ENCODE data around the gene MAP1A. TPM values are rescaled to one million over a fixed set of nuclear protein-coding genes. Genes with fewer than 3 reads are reported as not detected.
A peak's percentile ranks its signal among the peaks of the same experiment; 100 is the strongest.

The MAP1A gene
- total RNA-seq (under 1 TPM; 0.33 to 0.35 TPM), polyA plus RNA-seq (1 to 10 TPM in 1 of 2 donors, under 1 TPM in 1; 0.10 to 1.8 TPM)

- intact Hi-C loops (cut with micrococcal nuclease), result loop anchor here (10.0 kb wide), 1 partner anchor 307 kb away; the partner anchor contains the start of genes MFAP1 and WDR76
- no peak for DNase-seq
- CTCF ChIA-PET (ENCODE audit: partially characterized antibody), result no interaction called here
Observed at GRCh38 chr15:43517354-43518196, at the start of gene MAP1A. Gene MAP1A, plus strand, starts transcription at chr15:43517608. Its CDS starts 3,866 bp downstream, at chr15:43521474.

DNA sequence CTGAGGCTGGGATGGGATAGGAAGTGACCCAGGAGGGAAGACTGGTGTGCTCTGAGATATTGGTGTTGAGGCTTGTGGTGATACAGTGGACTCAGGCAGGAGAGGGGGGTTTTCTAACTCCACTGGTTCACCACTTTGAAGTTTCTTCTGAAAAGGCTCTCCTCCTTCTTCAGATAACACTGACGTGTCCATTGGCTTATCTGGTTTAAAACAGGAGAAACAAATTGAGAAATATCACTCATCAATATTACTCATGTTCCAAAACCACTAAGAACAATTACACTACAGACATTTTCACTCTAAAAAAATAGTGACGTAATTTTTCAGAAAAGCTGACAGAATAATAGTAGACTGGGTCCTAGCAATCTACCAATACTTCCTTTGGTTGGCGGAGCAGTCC is 47.5 kb upstream of the MAP1A start:
- no peaks in the 10 kb centered on the region for H3K9me3 Mint-ChIP-seq
- peak overlapping the region in 2 of 7 donors; percentile 12 to 27 for H3K27ac Mint-ChIP-seq
- ChIA-PET CTCF (ENCODE audit: partially characterized antibody) (no interaction called here), POLR2A (ENCODE audit: partially characterized antibody) (interaction anchor here (0.6 kb wide), 1 partner anchor 13 kb away, joined by 5 read pairs; no protein-coding TSS in a partner anchor)
- H3K27me3 Mint-ChIP-seq, result no peaks in the 10 kb centered on the region
- H3K4me3 ChIP-seq (ENCODE audit: low read length in 2 of 2), result no peak overlapping the region
- H3K36me3 ChIP-seq (ENCODE audit: insufficient read depth, low read length), result peaks cover 36% of the 10 kb centered on the region
- no peak overlapping the region for H3K4me3 Mint-ChIP-seq
- H3K36me3 Mint-ChIP-seq, result peaks cover 48 to 78% of the 10 kb centered on the region in 2 donors
- no peaks in the 10 kb centered on the region for H3K4me1 Mint-ChIP-seq
- intact Hi-C loops (cut with micrococcal nuclease), result no loop called here
- H3K4me1 ChIP-seq (ENCODE audit: insufficient read depth, low read length), result no peaks in the 10 kb centered on the region
- no peak overlapping the region for H3K27ac ChIP-seq (ENCODE audit: low read depth, low read length)
- no peaks in the 10 kb centered on the region for H3K9me3 ChIP-seq (ENCODE audit: control insufficient read depth in 1 of 2, low read length in 2 of 2)
- no peaks in the 10 kb centered on the region for H3K27me3 ChIP-seq (ENCODE audit: insufficient read depth, low read length)
- no peak for DNase-seq

More at GRCh38 chr15:43517354-43518196, at the start of gene MAP1A:
- Mint-ChIP-seq H3K4me3 (peak within 1 kb of the TSS in 4 of 8 donors; percentile 25 to 36 (median 31)), H3K27ac (peak within 1 kb of the TSS in 5 of 7 donors; percentile 20 to 75 (median 65)), H3K36me3 (peaks cover 0 to 11% of the 10 kb centered on the region in 2 donors), H3K27me3 (peaks cover 5 to 21% of the 10 kb centered on the region in 2 donors), H3K9me3 (no peaks in the 10 kb centered on the region), H3K4me1 (peaks cover 7 to 15% (median 13%) of the 10 kb centered on the region in 4 donors)
- no peaks in the 10 kb centered on the region for H3K9me3 ChIP-seq (ENCODE audit: control insufficient read depth in 1 of 2, low read length in 2 of 2)
- POLR2A ChIA-PET (ENCODE audit: partially characterized antibody), result no interaction called here
- H3K36me3 ChIP-seq (ENCODE audit: insufficient read depth, low read length), result no peaks in the 10 kb centered on the region
- H3K4me1 ChIP-seq (ENCODE audit: insufficient read depth, low read length), result peaks cover 13% of the 10 kb centered on the region
- no peak within 1 kb of the TSS for H3K4me3 ChIP-seq (ENCODE audit: low read length in 2 of 2)
- no peak within 1 kb of the TSS for H3K27ac ChIP-seq (ENCODE audit: low read depth, low read length)
- peaks cover 8% of the 10 kb centered on the region for H3K27me3 ChIP-seq (ENCODE audit: insufficient read depth, low read length)

DNA sequence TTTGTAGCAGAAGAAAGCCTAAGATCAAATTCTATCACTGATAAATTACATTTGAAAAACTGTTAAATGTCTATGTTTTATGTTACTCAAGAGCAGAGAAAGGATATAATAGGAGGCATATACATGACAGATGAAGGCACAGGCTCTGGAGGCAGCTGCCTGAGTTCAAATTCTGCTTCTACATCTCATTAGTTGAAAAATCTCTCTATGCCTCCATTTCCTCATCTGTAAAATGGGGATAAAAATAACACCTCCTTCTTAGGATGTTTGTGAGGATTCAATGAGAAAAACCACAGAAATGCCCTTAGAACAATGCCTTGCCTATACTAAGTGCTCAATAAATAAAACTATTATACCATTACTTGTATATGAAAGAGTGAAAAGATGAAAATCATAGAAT is 45.4 kb upstream of the MAP1A start:
- no peaks in the 10 kb centered on the region for H3K9me3 ChIP-seq (ENCODE audit: control insufficient read depth in 1 of 2, low read length in 2 of 2)
- no peaks in the 10 kb centered on the region for H3K27me3 ChIP-seq (ENCODE audit: insufficient read depth, low read length)
- no peaks in the 10 kb centered on the region for H3K4me1 ChIP-seq (ENCODE audit: insufficient read depth, low read length)
- intact Hi-C loops (cut with micrococcal nuclease), result no loop called here
- H3K27ac ChIP-seq (ENCODE audit: low read depth, low read length), result no peak overlapping the region
- Mint-ChIP-seq H3K4me1 (no peaks in the 10 kb centered on the region), H3K27ac (peak overlapping the region in 1 of 7 donors; percentile 5), H3K4me3 (no peak overlapping the region), H3K27me3 (no peaks in the 10 kb centered on the region), H3K36me3 (peaks cover 52 to 78% of the 10 kb centered on the region in 2 donors), H3K9me3 (no peaks in the 10 kb centered on the region)
- H3K4me3 ChIP-seq (ENCODE audit: low read length in 2 of 2), result no peak overlapping the region
- peaks cover 51% of the 10 kb centered on the region for H3K36me3 ChIP-seq (ENCODE audit: insufficient read depth, low read length)
- ChIA-PET POLR2A (ENCODE audit: partially characterized antibody) (no interaction called here), CTCF (ENCODE audit: partially characterized antibody) (interaction anchor here (1.6 kb wide), 1 partner anchor 40 kb away, joined by 3 read pairs; no protein-coding TSS in a partner anchor)
- no peak for DNase-seq

- H3K27me3 ChIP-seq (ENCODE audit: insufficient read depth, low read length), result no peaks in the 10 kb centered on the region
- POLR2A ChIA-PET (ENCODE audit: partially characterized antibody), result no interaction called here
Observed at GRCh38 chr15:43473885-43474284, 43.5 kb upstream of the MAP1A start.

GRCh38 chr15:43483297-43484128 is 33.9 kb upstream of the MAP1A start:
- H3K9me3 Mint-ChIP-seq, result no peaks in the 10 kb centered on the region
- H3K27me3 Mint-ChIP-seq, result no peaks in the 10 kb centered on the region
- H3K27me3 ChIP-seq (ENCODE audit: insufficient read depth, low read length), result no peaks in the 10 kb centered on the region
- H3K27ac ChIP-seq (ENCODE audit: low read depth, low read length), result no peak overlapping the region
- no peak overlapping the region for H3K4me3 Mint-ChIP-seq
- H3K4me1 Mint-ChIP-seq, result peaks cover 0 to 18% (median 12%) of the 10 kb centered on the region in 4 donors
- peak overlapping the region in 3 of 7 donors; percentile 22 to 55 (median 51) for H3K27ac Mint-ChIP-seq
- POLR2A ChIA-PET (ENCODE audit: partially characterized antibody), result interaction anchor here (0.6 to 2.0 kb wide), 6 partner anchors 9 to 31 kb away, joined by 3 to 13 read pairs (median 4); partner anchors contain the start of gene TP53BP1
- no peaks in the 10 kb centered on the region for H3K4me1 ChIP-seq (ENCODE audit: insufficient read depth, low read length)
- intact Hi-C loops (cut with micrococcal nuclease), result loop anchor here (1.0 kb wide), 2 partner anchors 27 to 31 kb away; no protein-coding TSS in a partner anchor
- peaks cover 28 to 36% of the 10 kb centered on the region in 2 donors for H3K36me3 Mint-ChIP-seq
- peak in 4 of 5 donors; percentile 29 to 40 (median 32) for DNase-seq
- no peaks in the 10 kb centered on the region for H3K9me3 ChIP-seq (ENCODE audit: control insufficient read depth in 1 of 2, low read length in 2 of 2)
- H3K4me3 ChIP-seq (ENCODE audit: low read length in 2 of 2), result no peak overlapping the region
- CTCF ChIA-PET (ENCODE audit: partially characterized antibody), result interaction anchor here (0.6 to 14.6 kb wide), 5 partner anchors 8 to 31 kb away, joined by 3 to 252 read pairs (median 4); partner anchors contain the start of gene TP53BP1
- H3K36me3 ChIP-seq (ENCODE audit: insufficient read depth, low read length), result peaks cover 14% of the 10 kb centered on the region

More at GRCh38 chr15:43473885-43474284, 43.5 kb upstream of the MAP1A start:
- no peak overlapping the region for H3K4me3 ChIP-seq (ENCODE audit: low read length in 2 of 2)
- CTCF ChIA-PET (ENCODE audit: partially characterized antibody), result interaction anchor here (1.1 to 1.3 kb wide), 2 partner anchors 10 to 40 kb away, joined by 3 to 4 read pairs; no protein-coding TSS in a partner anchor
- H3K9me3 ChIP-seq (ENCODE audit: control insufficient read depth in 1 of 2, low read length in 2 of 2), result no peaks in the 10 kb centered on the region
- peaks cover 0 to 2% (median under 1%) of the 10 kb centered on the region in 4 donors for H3K4me1 Mint-ChIP-seq
- intact Hi-C loops (cut with micrococcal nuclease), result no loop called here
- H3K27ac Mint-ChIP-seq, result no peak overlapping the region
- H3K36me3 ChIP-seq (ENCODE audit: insufficient read depth, low read length), result peaks cover 54% of the 10 kb centered on the region
- H3K9me3 Mint-ChIP-seq, result no peaks in the 10 kb centered on the region
- H3K4me1 ChIP-seq (ENCODE audit: insufficient read depth, low read length), result no peaks in the 10 kb centered on the region
- peak in 1 of 5 donors; percentile 28 for DNase-seq
- H3K4me3 Mint-ChIP-seq, result no peak overlapping the region
- H3K36me3 Mint-ChIP-seq, result peaks cover 63 to 82% of the 10 kb centered on the region in 2 donors
- no peak overlapping the region for H3K27ac ChIP-seq (ENCODE audit: low read depth, low read length)
- H3K27me3 Mint-ChIP-seq, result no peaks in the 10 kb centered on the region

- peaks cover 7 to 27% (median 19%) of the 10 kb centered on the region in 4 donors for H3K4me1 Mint-ChIP-seq
- H3K36me3 Mint-ChIP-seq, result peaks cover 26 to 34% of the 10 kb centered on the region in 2 donors
- POLR2A ChIA-PET (ENCODE audit: partially characterized antibody), result interaction anchor here (1.2 to 2.0 kb wide), 3 partner anchors 8 to 30 kb away, joined by 4 to 13 read pairs (median 6); partner anchors contain the start of gene TP53BP1
Observed at GRCh38 chr15:43484455-43484854, 33.0 kb upstream of the MAP1A start.

More at GRCh38 chr15:43484455-43484854, 33.0 kb upstream of the MAP1A start:
- no peak for DNase-seq
- H3K36me3 ChIP-seq (ENCODE audit: insufficient read depth, low read length), result peaks cover 5% of the 10 kb centered on the region
- peaks cover 8% of the 10 kb centered on the region for H3K4me1 ChIP-seq (ENCODE audit: insufficient read depth, low read length)
- H3K9me3 Mint-ChIP-seq, result no peaks in the 10 kb centered on the region
- intact Hi-C loops (cut with micrococcal nuclease), result no loop called here
- CTCF ChIA-PET (ENCODE audit: partially characterized antibody), result interaction anchor here (0.6 to 14.6 kb wide), 4 partner anchors 7 to 28 kb away, joined by 3 to 252 read pairs (median 4); partner anchors contain the start of gene TP53BP1
- no peak overlapping the region for H3K4me3 Mint-ChIP-seq
- H3K4me3 ChIP-seq (ENCODE audit: low read length in 2 of 2), result no peak overlapping the region
- H3K9me3 ChIP-seq (ENCODE audit: control insufficient read depth in 1 of 2, low read length in 2 of 2), result no peaks in the 10 kb centered on the region
- no peaks in the 10 kb centered on the region for H3K27me3 ChIP-seq (ENCODE audit: insufficient read depth, low read length)
- no peaks in the 10 kb centered on the region for H3K27me3 Mint-ChIP-seq
- peak overlapping the region in 2 of 7 donors; percentile 1 to 58 for H3K27ac Mint-ChIP-seq
- no peak overlapping the region for H3K27ac ChIP-seq (ENCODE audit: low read depth, low read length)
